Kidney epithelial cell (primary cell): ENCODE results near the gene TNFSF9. TPM values are rescaled to one million over a fixed set of nuclear protein-coding genes. Genes with fewer than 3 reads are reported as not detected.

Source experiments
- DNase-seq: peaks from one replicate; pipeline ENCODE4 v3.0.0-alpha.2; 2010; ENCODE audit warnings: low read depth
- H3K27me3 ChIP-seq: 2 replicates; pipeline ENCODE4 v1.6.0; 2011; ENCODE audit warnings: low read length; ENCODE audit not compliant: control insufficient read depth, insufficient read depth
- H3K36me3 ChIP-seq: 2 replicates; pipeline ENCODE4 v1.5.1; 2011; ENCODE audit warnings: low read length; ENCODE audit not compliant: control insufficient read depth, insufficient read depth
- H3K4me3 ChIP-seq: 2 replicates; pipeline ENCODE4 v1.5.1; 2011; ENCODE audit warnings: low read depth, mild to moderate bottlenecking, control low read depth, low read length
- total RNA-seq: library from RNA; depleted of rRNA; stranded (reverse); fragments of >200 nt; gene quantifications from 2 replicates; pipeline ENCODE4 v1.2.3, GENCODE V29; 2015
- TF ChIP-seq, protein P1 (sequence below): IDR thresholded peaks from 2 replicates; pipeline ENCODE4 v1.5.1; 2011; ENCODE audit warnings: mild to moderate bottlenecking, moderate library complexity, low read length, control low read depth, inconsistent platforms; ENCODE audit not compliant: insufficient read depth, poor library complexity, severe bottlenecking

TNFSF9 gene
- total RNA-seq, 1 donor from 2014 or later: 8.9 TPM

DNA sequence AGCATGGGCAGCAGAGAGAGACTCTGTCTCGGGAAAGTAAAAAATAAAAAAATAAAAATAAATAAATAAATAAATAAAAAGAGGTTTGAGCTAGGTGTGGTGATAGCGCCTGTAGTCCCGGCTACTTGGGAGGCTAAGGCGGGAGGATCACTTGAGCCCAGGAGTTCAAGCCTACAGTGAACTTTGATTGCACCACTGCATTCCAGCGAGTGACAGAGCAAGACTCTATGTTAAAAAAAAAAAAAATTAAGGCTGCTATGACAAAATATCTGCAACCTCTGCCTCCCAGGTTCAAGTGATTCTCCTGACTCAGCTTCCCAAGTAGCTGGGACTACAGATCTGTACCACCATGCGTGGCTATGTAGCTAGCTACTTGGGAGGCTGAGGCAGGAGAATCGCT is 46.0 kb upstream of the TNFSF9 start:
- Histone ChIP-seq H3K36me3 (no peaks in the 10 kb centered on the region), H3K4me3 (no peak overlapping the region), H3K27me3 (no peaks in the 10 kb centered on the region)
- DNase-seq: no peak
- TF ChIP-seq, protein P1, sequence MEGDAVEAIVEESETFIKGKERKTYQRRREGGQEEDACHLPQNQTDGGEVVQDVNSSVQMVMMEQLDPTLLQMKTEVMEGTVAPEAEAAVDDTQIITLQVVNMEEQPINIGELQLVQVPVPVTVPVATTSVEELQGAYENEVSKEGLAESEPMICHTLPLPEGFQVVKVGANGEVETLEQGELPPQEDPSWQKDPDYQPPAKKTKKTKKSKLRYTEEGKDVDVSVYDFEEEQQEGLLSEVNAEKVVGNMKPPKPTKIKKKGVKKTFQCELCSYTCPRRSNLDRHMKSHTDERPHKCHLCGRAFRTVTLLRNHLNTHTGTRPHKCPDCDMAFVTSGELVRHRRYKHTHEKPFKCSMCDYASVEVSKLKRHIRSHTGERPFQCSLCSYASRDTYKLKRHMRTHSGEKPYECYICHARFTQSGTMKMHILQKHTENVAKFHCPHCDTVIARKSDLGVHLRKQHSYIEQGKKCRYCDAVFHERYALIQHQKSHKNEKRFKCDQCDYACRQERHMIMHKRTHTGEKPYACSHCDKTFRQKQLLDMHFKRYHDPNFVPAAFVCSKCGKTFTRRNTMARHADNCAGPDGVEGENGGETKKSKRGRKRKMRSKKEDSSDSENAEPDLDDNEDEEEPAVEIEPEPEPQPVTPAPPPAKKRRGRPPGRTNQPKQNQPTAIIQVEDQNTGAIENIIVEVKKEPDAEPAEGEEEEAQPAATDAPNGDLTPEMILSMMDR: no peak

DNA sequence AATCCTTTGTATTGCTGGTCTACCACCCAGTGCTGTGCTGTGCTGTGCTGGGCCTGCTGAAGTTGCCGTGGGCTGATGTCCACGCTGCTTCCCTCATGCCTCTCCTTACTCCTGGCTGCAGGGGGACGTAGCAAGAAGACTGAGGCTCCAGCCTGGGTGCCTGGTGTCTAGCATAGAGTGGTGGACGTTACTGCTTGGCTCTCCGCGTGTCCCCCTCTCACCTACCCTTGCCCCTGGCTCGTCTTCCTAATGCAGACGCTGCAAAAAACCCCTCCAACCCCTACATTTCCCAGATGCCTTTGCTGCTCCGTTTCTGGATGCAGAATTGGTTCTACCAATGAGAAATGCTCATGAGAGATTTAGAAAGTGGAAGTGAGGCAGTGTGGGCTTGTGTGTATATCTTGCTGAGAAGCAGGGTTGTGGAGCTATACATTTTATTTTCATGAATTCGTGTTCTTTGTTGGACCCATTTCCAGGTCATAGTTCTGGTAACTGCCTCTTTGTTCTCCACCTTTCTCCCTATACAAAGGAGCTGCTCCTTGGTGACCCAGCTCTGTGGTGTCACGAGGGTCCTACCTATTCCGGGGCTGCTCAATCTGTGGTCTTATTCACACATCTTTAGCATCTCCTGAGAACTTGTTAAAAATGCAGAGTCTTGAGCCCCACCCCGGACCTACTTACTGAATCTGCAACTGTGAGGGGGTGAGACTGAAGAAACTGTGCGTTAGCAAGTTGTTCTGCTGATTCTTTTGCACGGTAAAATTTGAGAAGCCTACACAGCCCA is 41.4 kb upstream of the TNFSF9 start:
- DNase-seq: no peak
- no peaks in the 10 kb centered on the region for H3K27me3 ChIP-seq
- TF ChIP-seq, protein P1: no peak
- no peaks in the 10 kb centered on the region for H3K36me3 ChIP-seq
- no peak overlapping the region for H3K4me3 ChIP-seq

DNA sequence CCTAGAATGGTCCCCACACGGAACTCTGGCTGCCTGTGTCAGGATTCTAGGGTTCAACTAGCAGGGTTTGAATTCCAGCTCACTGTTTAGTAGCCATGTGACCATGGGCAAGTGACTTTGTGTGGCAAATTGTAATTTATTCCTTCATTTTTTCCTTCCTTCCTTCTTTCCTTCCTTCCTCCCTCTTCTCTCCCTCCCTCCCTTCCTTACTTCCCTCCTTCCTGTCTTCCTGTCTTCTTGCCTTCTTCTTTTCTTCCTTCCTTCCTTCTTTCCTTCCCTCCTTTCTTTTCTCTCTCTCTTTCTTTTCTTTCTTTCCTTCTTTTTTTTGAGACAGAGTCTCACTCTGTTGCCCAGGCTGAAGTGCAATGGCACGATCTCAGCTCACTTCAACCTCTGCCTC is 40.7 kb upstream of the TNFSF9 start:
- Histone ChIP-seq H3K4me3 (no peak overlapping the region), H3K36me3 (no peaks in the 10 kb centered on the region), H3K27me3 (no peaks in the 10 kb centered on the region)
- TF ChIP-seq, protein P1: no peak
- no peak for DNase-seq

DNA sequence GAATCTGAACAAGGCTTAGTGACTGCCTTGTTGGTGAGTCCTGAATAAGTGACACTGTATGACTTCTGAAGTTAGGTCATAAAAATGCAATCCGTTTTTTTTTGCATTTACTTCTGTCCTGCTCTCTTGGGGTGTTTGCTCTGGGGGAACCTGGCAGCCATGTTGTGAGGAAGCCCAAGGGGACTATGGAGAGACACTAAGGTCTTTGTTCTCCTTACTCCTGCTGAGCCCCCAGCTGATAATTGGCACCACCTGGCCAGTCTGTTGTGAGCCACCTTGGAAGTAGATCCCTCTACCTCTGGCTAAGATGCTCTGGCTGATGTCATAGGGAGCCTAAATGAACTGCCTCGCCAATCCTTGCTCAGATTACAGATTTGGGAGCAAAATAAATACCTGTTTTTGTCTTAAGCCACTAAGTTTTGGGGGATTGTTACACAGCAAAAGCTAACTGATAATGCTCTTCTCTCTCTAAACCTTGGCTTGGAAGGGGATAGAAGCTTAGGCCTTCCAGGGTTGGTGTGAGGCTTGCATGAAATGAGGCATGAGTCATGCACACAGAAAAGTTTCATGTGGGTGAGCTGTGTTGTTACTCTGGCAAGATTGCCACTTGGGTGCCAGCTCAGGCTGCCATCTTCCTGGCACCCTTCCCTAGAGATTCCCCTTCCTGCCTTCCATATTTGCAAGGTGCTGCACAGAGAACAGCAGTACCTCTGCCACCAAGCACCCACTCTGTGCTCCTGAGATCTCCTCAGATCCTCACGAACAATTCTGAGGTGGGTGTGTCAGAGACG is 38.8 kb upstream of the TNFSF9 start:
- no peak for DNase-seq
- no peaks in the 10 kb centered on the region for H3K27me3 ChIP-seq
- TF ChIP-seq, protein P1: no peak
- no peak overlapping the region for H3K4me3 ChIP-seq
- H3K36me3 ChIP-seq: no peaks in the 10 kb centered on the region

DNA sequence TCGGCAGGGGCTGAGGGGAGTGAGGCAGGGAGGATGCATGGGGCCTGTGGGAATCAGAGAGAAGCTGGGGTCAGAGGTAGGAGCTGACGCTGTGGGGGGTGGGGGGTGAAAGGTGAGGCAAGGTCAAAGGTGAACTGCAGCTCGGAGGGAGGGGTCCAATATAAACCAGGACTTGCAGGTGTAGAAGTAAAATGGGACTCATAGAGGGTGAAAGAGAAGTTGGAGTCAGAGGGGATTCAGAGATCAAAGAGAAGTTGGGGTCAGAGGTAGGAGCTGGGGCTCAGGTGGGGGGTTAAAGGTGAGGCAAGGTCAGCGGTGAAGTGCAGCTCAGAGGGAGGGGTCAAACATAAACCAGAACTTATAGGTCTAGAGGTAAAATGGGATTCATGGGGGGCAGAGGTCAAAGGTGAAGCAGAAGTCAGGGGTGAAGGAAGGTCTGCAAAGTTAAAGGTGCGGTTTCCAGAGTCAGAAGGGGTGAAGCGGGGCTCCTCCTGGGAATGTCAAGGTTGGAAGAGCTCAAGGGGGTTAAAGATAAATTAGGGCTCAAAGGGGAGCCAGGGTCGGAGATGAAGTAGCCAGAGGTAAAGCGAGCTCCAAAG is 36.3 kb upstream of the TNFSF9 start:
- Histone ChIP-seq H3K36me3 (no peaks in the 10 kb centered on the region), H3K27me3 (no peaks in the 10 kb centered on the region), H3K4me3 (no peak overlapping the region)
- TF ChIP-seq, protein P1: no peak
- no peak for DNase-seq
